CMK (cell line): ENCODE results near the gene SFXN5.
A peak's percentile ranks its signal among the peaks of the same experiment; 100 is the strongest.
"Not testable (repeated sequence)": the region's sequence is repeated elsewhere in the genome, so short reads cannot be mapped to it uniquely, and the experiment has no call there.

Experiments used
- DNase-seq: peaks from one replicate; pipeline ENCODE4 v3.0.0-alpha.2; 2010; ENCODE audit warnings: low read depth

The SFXN5 gene

DNA sequence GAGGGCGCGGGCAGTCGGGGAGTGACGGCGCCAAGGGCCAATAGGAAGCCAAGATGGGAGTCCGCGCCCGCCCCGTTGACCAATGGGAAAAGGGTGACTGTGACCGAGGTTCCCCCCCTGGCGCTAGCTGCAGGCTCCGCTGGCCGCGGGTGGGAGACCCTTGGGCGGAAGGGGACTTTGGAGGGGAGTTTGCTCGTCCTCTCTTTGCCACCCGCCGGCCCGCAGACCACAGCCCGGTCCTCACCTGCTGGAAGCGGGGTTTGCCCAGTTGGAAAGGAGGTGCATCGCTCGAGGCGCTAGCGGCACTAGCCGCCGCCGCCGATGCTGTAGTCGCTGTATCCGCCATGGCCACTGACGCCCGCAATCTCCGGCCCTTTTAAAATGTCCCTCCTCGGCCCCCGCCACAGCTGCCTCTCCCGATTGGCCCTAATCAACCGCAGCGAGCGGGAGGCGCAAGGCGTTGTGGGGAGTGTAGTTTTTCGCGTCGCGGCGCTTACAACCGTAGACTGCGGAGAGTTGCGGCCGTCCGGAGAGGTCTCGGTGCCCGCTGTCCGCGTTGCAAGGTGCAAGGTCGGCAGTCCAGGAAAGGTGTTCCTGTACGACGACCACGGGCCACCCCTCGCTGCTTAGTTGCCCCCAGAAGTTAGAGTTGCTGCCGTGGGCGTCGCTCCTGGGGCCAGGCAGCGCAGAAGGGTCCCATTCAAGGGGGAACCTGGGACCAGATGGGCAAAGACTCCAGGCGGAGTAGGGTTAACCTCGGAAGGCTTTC lies at the start of gene SFXN5:
Gene SFXN5, minus strand, starts transcription at position 353 of the 769 bp plus-strand sequence. Its CDS starts 7 bp downstream, at position 346.
- peak; percentile 93 for DNase-seq

GRCh38 chr2:73119611-73120239 lies 48.2 kb upstream of the SFXN5 start:
- not testable (repeated sequence) for DNase-seq

DNA sequence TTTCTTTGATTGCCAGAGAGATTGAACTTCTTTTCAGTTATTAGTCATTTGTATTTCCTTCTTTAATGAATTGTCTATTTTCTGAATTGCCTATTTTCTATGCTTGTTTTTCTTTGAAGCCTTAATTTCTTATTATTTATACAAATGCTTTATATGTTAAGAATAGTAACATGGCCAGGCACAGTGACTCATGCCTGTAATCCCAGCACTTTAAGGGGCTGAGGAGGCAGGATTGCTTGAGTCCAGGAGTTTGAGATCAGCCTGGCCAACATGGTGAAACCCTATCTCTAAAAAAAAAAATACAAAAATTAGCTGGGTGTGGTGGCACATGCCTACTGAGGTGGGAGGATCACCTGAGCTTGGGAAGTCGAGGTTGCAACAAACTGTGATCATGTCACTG lies 45.9 kb upstream of the SFXN5 start:
- no peak for DNase-seq

- no peak for DNase-seq
Observed at GRCh38 chr2:73116182-73116960, 44.9 kb upstream of the SFXN5 start.

DNA sequence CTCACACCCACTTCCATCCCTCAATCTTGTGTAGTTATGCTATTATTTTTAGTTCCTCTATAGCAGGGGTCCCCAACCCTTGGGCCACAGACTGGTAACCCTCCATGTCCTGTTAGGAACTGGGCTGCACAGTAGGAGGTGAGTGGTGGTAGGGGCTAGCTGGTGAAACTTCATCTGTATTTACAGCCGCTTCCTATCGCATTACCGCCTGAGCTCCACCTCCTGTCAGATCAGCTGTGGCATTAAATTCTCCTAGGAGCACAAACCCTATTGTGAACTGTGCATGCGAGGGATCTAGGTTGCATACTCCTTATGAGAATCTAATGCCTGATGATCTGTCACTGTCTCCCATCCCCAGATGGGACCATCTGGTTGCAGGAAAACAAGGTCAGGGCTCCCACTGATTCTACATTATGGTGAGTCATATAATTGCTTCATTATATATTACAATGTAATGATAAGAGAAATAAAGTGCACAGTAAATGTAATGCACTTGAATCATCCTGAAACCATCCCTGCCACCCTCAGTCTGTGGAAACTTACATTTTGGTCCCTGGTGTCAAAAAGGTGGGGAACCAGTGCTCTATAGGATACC lies 42.9 kb upstream of the SFXN5 start:
- no peak for DNase-seq

- no peak for DNase-seq
Observed at GRCh38 chr2:73112913-73113854, 41.7 kb upstream of the SFXN5 start, which contains the start of gene RAB11FIP5. Gene RAB11FIP5, minus strand, starts transcription at chr2:73112948. Its CDS starts 171 bp downstream, at chr2:73112777.

- DNase-seq: no peak
Observed at GRCh38 chr2:73112026-73112912, 40.8 kb upstream of the SFXN5 start.

DNA sequence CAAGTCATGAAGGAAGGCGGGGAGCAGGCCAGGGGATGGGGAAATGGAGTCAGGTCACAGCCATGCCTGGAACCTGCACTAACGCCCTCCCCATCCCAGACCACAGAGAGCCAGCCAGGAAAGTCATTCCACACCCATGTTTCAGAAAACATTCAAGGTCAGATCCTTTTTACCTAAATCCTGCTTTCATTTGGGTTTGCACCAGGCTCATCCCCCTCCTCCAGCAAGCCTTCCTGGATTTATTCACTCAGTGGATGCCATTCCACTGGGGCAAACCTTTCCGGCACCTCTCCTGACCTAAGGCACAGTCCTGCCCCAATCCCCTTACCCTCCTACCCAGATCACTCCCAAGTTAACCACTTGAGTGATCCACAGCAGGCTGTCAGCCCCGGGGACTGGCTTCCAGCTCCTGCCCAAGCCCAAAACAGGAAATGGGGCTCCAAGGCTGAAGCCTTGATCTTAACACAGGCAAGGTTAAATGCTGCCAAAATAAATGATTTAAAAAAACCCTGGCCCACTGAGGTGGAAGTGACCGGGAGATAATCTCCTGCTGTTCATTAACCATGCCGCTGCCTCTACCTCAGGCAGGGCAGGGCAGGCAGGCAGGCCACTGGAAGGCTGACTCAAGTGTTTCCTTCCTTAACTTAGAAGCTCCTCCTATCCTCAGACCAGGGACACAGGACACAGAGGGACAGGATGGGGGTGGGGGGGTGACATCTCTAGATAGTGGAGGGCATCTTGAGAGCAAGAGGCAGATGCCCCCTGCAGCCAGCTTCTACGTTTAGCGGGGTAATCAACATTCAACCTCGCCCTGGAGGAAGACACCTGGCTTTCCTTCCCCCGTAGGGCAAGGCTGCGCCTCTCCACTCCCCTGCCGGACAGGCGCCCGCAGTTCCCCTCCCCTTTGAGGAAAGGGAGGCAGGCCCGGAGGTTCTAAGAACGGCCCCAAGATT lies 39.8 kb upstream of the SFXN5 start:
- DNase-seq: no peak

DNA sequence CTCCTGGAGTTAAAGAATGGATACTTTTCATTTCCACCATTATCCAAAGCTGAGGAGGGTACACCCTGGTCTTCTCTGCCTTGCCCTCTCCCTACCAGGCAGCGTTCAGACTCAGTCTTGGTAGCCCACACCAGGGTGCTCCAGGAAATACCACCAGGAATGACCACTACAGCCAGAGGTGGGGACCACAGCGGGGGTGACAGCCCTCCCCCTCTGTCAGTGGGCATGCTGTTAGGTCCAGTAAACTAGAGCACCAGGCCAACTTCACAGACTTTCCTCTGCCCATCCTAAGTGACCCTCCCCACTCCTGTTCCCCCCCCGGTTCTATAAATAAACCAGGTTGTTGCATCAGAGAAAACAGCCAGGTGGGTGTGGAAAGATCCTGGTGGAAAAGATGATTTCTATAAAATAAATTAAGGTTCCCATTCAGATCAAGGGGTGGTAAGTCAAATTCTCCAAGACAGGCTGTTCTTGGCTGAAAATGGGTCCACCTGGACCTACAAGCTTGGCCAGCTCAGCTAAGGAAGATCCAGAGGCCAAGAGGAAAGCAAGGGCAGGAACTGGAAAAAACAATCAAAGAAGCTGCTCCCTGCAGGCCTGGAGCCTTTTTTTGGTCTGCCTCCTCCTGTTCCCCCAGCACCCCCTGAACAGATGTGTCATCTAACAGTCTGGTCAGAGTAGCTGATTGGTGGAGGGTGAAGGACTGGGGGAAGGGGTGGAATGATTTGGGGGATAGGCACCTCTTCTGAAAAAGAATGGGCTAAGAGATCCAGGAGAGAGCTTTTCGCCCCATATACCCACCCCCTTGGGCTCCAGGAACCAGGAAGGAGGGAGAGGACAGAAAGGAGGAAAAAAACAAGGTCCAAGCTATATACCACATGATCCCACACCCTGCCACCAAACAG lies 38.9 kb upstream of the SFXN5 start:
- DNase-seq: no peak

DNA sequence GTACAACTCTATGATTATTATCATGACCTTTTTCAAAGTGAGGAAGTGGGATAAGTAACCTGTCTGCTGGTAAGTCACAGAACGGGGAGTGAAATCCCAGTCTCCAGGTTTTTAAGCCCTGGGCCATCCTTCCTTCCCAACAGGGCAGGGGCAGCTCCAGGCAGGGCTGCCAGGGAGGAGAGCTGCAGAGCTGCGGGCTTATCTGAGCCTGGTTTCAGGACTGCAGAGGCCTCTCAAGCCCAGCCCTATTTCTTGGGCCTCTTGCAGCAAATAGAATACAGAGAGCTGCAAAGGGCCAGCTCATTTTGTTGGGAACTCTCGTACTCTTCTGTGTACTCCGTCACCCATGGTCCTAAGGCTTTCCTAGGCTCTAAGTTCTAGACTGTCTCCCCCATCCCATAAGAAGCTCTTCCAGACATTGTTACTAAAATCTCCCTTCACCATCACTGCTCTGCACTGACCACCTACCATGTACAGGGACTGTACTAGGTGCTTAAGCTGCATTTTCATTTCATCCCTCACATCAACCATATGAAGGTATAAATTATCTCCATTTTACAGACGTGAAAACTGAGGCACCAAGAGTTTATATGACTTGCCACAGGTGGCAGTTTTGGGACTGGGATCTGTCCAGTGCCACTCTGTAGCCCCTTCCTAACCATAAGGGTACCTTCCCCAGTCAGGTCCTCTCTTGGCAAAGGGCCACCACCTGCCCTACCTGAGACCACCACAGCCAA lies 38.1 kb upstream of the SFXN5 start:
- no peak for DNase-seq

DNA sequence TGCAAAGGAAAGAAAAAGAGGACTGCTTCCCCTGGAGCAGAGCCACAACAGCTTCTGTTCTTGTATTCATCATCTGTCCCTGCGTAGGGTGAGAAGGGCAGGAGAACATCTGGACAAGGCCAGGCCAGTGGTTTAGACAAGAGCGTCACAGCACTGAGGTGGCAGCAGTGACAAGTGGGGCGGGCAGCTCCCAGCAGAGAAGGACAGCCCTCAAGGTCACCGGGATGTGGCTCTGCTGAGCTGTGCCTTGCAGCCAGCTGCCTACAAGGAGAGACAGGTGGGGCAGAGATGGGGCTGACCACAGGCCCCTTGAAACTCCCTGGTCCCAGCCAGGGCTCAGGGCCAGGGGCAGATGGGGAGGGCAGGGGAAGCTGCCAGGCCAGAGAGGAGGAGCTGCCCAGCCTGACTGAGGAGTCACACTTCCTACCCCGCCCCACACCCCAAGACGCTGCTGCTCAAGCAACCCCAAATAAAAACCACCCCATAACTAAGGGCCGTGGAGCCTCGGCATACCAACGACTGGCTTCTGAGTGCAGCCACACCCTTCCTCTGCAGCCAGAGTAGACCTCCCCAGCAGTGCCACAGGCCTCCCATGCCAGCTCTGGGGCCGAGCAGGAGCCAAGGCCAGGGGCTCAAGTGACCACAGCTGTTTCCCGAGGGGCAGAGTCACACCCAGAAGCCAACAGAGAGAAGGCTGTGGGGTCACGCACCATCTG lies 35.9 kb upstream of the SFXN5 start:
- no peak for DNase-seq

- no peak for DNase-seq
Observed at GRCh38 chr2:73106791-73107190, 35.3 kb upstream of the SFXN5 start.

- DNase-seq: no peak
Observed at GRCh38 chr2:73105511-73105971, 34.0 kb upstream of the SFXN5 start.

DNA sequence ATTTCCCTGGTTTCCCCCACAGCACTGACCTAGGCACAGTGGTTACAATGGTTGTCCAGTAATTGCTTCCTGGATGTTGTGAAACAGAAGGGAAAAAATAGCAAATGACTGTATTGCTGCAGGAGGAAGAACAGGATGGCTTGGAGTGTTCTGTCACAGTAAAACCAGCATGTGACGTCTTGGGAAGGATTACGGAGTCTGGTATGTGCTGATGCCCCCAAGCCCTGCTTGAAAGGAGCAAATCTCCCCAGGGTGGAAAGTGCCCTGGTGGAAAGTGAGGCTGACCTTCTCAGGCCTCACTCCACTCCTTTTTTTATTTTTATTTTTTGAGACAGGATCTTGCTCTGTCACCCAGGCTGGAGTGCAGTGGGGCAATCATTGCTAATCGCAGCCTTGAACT lies 33.4 kb upstream of the SFXN5 start:
- DNase-seq: no peak

DNA sequence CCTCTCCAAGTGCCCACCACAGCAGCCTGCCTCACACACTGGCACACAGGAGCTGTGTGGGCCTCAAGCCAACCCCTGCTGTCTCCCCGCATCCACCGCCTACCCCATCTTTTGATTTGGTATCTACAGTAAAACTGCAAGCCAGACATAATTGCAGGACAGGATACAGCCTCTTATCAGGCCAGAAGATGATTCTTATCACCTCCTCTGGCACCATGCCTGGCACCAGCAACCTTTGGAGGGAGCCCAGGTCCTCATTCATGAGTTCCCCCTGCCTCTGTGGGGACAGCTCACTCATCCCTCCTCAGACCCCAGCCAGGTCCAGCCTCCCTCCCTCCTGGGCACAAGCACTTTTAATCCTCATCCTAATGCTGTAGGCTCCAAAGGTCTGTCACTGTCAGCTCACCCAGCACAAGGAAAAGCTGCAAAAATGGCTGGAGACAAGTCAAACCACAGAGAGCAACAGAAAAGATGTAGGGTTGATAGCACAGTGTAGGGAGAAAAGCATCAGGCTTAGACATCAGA lies 31.6 kb upstream of the SFXN5 start:
- no peak for DNase-seq

GRCh38 chr2:73101626-73102256 lies 30.2 kb upstream of the SFXN5 start:
- no peak for DNase-seq
